Activated T-cell treated with anti-CD3 and anti-CD28 coated beads, Interleukin-2, amount 50 U/mL, for 24 hours (primary cell): ENCODE results near the gene HDHD5.
A peak's percentile ranks its signal among the peaks of the same experiment; 100 is the strongest.

ENCODE experiments used
- DNase-seq: peaks from one replicate; pipeline ENCODE4 v3.0.0-alpha.2; 2020
- H3K27ac Mint-ChIP-seq: 2 replicates; pipeline ENCODE4 v1.8.0; 2020; ENCODE audit warnings: mild to moderate bottlenecking, mixed read lengths
- H3K27me3 Mint-ChIP-seq: 2 replicates; pipeline ENCODE4 v1.8.0; 2020; ENCODE audit warnings: mixed read lengths
- H3K36me3 Mint-ChIP-seq: 2 replicates; pipeline ENCODE4 v1.8.0; 2020; ENCODE audit warnings: low read depth, mixed read lengths
- H3K4me1 Mint-ChIP-seq: 2 replicates; pipeline ENCODE4 v1.8.0; 2020; ENCODE audit warnings: low read depth, mixed read lengths
- H3K4me3 Mint-ChIP-seq: 2 replicates; pipeline ENCODE4 v1.8.0; 2020; ENCODE audit warnings: mild to moderate bottlenecking, moderate library complexity, mixed read lengths
- H3K9me3 Mint-ChIP-seq: 2 replicates; pipeline ENCODE4 v1.8.0; 2020; ENCODE audit warnings: mixed read lengths

The HDHD5 gene

DNA sequence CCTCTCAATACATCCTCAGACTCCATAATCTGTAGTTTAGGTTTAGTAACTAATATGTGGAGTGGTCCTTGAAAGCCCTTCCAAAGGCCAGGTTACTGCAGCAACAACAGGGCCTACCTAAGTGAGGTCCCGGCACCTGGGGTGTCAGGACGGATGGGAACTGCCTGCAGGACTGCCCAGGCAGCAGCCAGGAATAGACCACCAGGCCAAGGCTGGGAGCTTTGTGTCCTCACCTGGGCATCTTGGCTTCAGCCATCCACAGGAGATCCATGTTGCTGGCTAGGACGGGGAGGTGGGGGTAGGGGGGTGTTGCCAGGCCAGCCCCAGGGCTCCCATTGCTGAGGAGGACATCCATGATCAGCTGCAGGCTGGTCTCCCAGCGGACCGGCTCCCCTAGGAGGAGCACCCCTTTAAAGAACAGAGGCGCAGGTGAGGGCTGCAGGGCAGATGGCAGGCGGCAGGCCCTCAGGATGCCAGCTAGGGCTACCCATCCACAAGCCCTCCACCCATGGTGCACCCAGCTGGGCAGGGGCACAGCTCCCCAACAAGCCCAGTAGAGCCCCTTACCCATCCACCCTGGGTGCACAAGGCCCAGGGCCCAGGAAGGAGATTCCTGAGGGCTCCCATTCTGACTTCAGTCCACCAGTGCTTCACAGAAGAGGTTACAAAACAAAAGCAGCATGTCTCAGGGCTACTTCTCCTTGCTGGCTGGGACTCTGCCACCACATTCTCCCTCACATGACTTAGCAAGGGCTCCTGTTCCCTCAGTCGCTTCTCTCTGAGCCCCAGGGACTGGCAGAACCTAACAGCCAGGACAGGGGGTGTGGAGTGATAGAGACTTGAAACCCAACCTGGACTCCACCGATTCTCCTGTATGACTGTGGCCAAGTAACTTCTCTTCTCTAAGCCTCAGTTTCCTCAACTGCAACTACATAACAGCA, 18.0 kb downstream of the HDHD5 start:
- DNase-seq, result no peak
- no peaks in the 10 kb centered on the region for H3K27me3 Mint-ChIP-seq
- no peaks in the 10 kb centered on the region for H3K9me3 Mint-ChIP-seq
- no peaks in the 10 kb centered on the region for H3K4me1 Mint-ChIP-seq
- H3K36me3 Mint-ChIP-seq, result peaks cover 88% of the 10 kb centered on the region
- peak overlapping the region; percentile 34 for H3K27ac Mint-ChIP-seq
- H3K4me3 Mint-ChIP-seq, result no peak overlapping the region

DNA sequence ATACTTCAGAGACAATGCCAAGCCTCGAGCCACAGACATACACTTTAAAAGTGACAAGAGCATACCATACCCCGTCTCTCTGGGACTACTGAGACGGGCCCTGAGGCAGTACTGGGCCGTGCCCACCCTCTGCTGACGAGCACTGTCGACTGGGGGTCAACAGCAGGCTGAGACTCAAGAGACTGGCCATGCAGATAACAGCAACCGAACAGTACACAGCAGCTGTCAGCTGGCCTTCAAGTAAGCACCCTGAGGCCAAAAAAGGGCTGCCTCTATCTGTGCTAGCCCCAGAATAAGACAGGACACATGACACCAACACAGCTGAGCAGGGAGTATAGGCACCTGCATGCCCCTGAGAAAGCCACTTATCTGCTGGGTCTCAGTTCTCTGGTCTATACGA, 19.1 kb downstream of the HDHD5 start:
- no peaks in the 10 kb centered on the region for H3K9me3 Mint-ChIP-seq
- H3K4me3 Mint-ChIP-seq, result no peak overlapping the region
- no peaks in the 10 kb centered on the region for H3K4me1 Mint-ChIP-seq
- no peak for DNase-seq
- H3K27ac Mint-ChIP-seq, result no peak overlapping the region
- H3K36me3 Mint-ChIP-seq, result peaks cover 83% of the 10 kb centered on the region
- no peaks in the 10 kb centered on the region for H3K27me3 Mint-ChIP-seq

DNA sequence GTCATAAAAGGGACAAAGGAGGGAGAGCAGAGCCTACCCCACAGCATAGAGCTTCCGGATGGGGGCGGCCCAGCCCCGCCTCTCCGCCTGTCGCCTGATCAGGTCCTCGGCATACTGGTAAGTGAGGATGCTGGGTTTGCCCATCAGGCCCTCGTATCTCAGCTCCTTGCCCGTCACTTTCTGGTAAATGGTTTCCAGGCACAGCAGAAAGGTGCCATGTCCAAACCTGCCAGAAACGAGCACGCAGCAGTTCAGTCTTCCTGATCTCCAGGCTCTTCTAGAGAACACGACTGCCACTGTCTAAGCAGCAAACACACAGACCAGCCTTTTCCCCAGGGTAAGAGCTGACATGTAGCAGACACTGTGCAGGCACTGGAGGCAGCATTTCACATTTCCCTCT, 20.6 kb downstream of the HDHD5 start:
- no peak for DNase-seq
- no peaks in the 10 kb centered on the region for H3K4me1 Mint-ChIP-seq
- no peaks in the 10 kb centered on the region for H3K27me3 Mint-ChIP-seq
- H3K36me3 Mint-ChIP-seq, result peaks cover 79% of the 10 kb centered on the region
- H3K4me3 Mint-ChIP-seq, result no peak overlapping the region
- no peak overlapping the region for H3K27ac Mint-ChIP-seq
- no peaks in the 10 kb centered on the region for H3K9me3 Mint-ChIP-seq

DNA sequence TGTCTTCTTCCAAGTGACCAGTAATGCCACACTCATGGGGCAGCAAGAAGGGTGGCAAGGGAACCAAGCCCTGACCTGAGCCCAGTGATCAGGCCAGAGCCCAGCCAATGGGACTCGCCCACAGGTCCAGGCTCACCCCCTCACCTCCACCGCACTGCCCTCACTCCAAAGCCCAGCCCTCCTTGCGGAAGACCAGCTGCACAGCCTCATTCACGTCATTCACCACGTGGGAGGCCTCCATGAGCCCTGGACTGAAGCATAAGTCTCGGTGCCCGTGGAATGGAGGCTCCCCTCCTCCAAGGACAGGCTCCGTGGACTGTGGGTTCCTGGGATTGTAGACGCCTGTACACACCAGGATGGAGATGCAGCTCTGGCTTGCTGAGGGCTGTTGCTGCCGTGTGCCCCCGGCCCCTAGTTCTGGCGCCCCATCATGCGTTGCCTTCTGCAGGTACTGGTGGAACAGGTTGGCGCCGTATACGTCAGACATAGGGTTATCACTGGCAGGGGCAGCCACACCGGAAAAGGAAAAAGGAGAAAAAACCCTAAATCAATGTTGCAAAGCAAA, 21.1 kb downstream of the HDHD5 start:
- peaks cover 78% of the 10 kb centered on the region for H3K36me3 Mint-ChIP-seq
- H3K4me3 Mint-ChIP-seq, result no peak overlapping the region
- no peak overlapping the region for H3K27ac Mint-ChIP-seq
- no peak for DNase-seq
- H3K9me3 Mint-ChIP-seq, result no peaks in the 10 kb centered on the region
- H3K4me1 Mint-ChIP-seq, result no peaks in the 10 kb centered on the region
- H3K27me3 Mint-ChIP-seq, result no peaks in the 10 kb centered on the region

DNA sequence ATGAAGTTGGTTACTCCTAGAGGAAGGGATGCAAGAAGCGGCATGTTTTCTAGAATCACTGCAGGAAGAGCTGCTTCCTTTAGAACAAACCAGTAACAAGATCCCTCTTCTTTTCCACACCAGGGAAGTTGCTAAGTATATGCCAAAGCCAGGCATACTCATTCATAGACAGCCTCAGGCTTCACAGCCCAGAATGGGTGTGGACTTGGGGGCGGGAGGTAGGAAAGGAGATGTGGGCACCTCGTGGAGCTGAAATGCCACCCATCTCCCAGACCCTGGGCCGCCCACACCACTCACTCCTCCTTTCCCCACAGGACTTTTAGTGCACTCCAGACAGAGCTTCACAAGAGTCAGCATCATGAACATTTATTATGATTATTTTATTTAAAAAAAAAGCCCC, 21.9 kb downstream of the HDHD5 start:
- Mint-ChIP-seq H3K27me3 (no peaks in the 10 kb centered on the region), H3K36me3 (peaks cover 70% of the 10 kb centered on the region), H3K4me1 (no peaks in the 10 kb centered on the region), H3K27ac (no peak overlapping the region), H3K4me3 (no peak overlapping the region), H3K9me3 (no peaks in the 10 kb centered on the region)
- no peak for DNase-seq

DNA sequence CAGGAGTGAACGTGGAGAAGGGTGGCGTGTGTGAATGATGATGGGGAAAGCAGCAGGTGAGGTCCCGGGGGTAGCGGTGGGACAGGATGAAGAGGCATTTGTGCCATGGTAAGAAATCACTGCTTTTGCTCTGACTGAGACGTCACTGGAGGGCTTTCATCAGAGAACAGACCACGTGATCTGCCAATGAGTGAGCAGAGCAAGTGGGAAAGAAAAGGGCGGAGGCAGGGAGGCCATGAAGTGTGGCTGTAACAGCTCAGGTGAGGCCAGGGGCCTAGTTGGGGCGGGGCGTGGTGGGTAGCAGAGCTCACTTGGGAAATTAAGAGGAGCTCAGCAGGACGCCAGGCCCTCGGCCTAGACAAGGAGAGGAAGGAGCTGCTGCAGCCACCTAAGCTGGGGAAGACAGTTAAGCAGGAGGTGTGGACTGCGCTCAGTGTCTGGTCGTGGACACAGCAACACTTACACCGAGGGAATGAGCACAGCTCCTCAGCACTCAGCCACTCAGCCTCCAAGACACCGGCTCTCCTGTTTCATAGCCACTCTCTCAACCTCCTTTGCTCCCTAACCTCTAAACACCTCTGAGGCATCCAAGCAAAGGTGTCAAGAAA, 23.8 kb downstream of the HDHD5 start:
- Mint-ChIP-seq H3K36me3 (peaks cover 52% of the 10 kb centered on the region), H3K4me1 (no peaks in the 10 kb centered on the region), H3K27me3 (no peaks in the 10 kb centered on the region), H3K4me3 (no peak overlapping the region), H3K9me3 (no peaks in the 10 kb centered on the region), H3K27ac (no peak overlapping the region)
- DNase-seq, result no peak

DNA sequence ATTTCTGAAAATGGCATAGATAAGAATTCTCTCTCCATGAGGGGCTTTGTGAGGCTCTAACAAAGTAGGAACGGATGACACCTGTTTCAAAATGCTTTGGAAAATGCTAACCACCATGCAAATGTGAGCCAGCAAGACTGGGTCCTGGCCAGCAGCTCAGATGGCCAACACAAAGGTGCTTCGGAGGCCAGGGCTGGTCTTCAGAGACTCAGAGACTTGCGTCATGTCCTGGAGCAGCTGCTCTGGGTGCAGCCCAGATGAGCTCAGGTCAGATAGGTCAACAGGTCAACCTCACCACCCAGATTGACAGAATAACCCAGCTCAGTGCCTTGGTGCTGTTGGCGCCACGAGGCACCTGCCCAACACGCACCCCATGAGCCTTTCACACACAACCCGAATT, 25.9 kb downstream of the HDHD5 start:
- H3K4me3 Mint-ChIP-seq, result no peak overlapping the region
- no peaks in the 10 kb centered on the region for H3K4me1 Mint-ChIP-seq
- no peak for DNase-seq
- no peaks in the 10 kb centered on the region for H3K9me3 Mint-ChIP-seq
- H3K27me3 Mint-ChIP-seq, result no peaks in the 10 kb centered on the region
- peaks cover 33% of the 10 kb centered on the region for H3K36me3 Mint-ChIP-seq
- H3K27ac Mint-ChIP-seq, result no peak overlapping the region

DNA sequence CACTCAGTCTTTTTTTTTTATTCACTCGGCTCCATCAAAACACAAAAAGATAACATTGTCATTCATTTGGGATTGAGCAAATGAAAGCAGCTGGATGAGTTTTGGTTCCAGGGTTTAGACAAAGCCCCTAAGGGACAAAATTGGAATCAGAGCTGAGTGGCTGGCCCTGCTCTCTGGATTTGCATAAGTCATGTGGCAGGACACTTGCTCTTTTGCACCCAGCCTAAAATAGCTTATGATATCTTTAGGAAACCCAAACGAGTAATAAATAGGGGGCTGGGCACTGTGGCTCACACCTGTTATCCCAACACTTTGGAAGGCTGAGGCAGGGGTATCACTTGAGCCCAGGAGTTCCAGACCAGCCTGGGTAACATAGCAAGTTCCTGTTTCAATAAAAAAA, 27.0 kb downstream of the HDHD5 start:
- H3K27ac Mint-ChIP-seq, result no peak overlapping the region
- H3K27me3 Mint-ChIP-seq, result no peaks in the 10 kb centered on the region
- DNase-seq, result no peak
- peaks cover 23% of the 10 kb centered on the region for H3K36me3 Mint-ChIP-seq
- no peaks in the 10 kb centered on the region for H3K9me3 Mint-ChIP-seq
- H3K4me1 Mint-ChIP-seq, result no peaks in the 10 kb centered on the region
- no peak overlapping the region for H3K4me3 Mint-ChIP-seq

DNA sequence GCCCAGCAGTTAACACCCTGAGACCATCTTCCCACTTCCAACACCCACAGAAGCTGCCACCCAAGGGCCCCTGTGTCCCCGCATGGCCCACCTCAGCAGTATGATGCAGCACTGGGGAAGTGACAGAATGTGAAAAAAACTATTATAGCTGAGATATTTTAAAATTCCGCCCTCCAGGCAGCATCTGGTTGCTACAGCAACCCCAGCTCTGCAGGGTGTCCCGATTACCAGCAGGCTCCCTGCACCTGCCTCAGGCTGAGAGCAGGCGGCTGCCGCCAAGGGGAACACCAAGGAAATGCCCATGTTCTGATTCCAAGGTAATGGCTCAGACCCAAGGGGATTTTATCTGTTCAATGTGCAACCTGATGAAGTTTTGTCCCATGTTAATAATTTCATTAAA, 27.4 kb downstream of the HDHD5 start:
- Mint-ChIP-seq H3K4me1 (no peaks in the 10 kb centered on the region), H3K36me3 (peaks cover 18% of the 10 kb centered on the region), H3K4me3 (no peak overlapping the region), H3K9me3 (no peaks in the 10 kb centered on the region), H3K27ac (no peak overlapping the region), H3K27me3 (no peaks in the 10 kb centered on the region)
- no peak for DNase-seq

DNA sequence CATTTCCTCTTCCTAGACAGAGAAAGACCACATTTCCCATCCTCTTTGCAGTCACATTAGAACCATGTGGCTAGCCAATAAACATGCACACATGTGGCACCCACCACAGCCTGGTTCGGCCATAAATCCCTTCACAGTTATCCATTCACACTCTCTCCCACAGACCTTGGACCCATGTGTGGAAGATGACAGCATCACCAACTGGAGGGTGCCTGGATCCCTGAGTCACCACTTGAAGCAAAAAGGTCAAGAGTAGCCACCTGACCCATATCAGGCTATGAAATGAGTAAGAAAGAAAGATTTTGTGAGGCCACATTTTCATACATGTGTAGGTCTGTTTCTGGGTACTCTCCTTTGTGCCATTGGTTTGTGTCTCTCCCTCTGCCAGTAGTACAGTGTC, 28.9 kb downstream of the HDHD5 start:
- Mint-ChIP-seq H3K36me3 (peaks cover 15% of the 10 kb centered on the region), H3K9me3 (no peaks in the 10 kb centered on the region), H3K4me3 (no peak overlapping the region), H3K4me1 (no peaks in the 10 kb centered on the region), H3K27ac (no peak overlapping the region), H3K27me3 (no peaks in the 10 kb centered on the region)
- DNase-seq, result no peak

DNA sequence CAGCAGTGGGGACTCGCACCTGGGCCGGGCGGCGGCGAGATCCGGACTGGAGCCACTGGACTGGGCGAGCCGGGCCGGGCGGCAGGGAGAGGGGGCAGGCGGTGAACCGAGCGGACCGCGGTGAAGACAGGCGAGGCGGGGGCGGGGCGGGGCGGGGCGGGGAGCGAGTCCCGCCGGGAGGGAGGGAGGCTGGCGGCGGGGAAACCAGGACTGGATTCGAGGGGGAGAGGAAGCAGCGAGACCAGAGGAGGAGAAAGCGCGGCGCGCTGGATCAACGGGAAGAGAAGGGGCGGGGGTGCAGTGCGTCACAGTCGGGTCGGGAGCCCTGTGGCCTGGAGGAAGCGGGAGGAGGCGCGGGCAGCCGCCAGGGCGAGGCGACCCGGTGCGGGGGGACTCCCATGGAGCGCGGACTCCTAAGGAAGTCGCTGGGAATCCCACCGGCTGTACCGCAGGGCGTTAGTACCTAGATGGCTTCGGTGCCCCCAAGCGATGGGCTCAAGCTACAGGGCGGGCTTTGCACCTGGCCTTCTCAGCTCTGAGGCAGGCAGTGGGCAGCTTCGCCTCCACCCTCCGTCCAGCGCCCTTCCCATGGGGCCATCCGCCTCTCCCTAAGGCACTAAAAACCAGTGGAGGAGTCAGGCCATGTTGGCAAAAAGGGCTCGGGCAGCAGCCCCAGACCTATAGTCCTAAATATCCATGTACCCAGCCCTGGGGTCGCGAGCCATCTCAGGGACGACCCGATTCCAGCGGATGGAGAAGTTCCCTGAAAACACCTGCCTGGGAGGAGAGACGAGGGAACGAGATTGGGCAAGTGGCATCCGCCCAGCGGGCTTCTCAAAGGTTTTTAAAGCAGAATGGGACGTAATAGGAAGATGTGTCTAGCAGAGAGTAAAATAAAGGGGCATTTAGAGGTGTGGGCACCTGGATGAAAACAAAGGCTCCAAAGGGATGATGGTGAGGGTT, 37.6 kb downstream of the HDHD5 start, which contains the start of gene TMEM121B:
Gene TMEM121B (minus strand): TSS at position 128 of the 963 bp plus-strand sequence. CDS start 233 bp downstream, outside the sequence.
- peak within 1 kb of the TSS; percentile 13 for H3K27ac Mint-ChIP-seq
- DNase-seq, result peak; percentile 44
- H3K4me1 Mint-ChIP-seq, result peaks cover 33% of the 10 kb centered on the region
- peak within 1 kb of the TSS; percentile 69 for H3K4me3 Mint-ChIP-seq
- no peaks in the 10 kb centered on the region for H3K36me3 Mint-ChIP-seq
- peaks cover 28% of the 10 kb centered on the region for H3K27me3 Mint-ChIP-seq
- no peaks in the 10 kb centered on the region for H3K9me3 Mint-ChIP-seq

DNA sequence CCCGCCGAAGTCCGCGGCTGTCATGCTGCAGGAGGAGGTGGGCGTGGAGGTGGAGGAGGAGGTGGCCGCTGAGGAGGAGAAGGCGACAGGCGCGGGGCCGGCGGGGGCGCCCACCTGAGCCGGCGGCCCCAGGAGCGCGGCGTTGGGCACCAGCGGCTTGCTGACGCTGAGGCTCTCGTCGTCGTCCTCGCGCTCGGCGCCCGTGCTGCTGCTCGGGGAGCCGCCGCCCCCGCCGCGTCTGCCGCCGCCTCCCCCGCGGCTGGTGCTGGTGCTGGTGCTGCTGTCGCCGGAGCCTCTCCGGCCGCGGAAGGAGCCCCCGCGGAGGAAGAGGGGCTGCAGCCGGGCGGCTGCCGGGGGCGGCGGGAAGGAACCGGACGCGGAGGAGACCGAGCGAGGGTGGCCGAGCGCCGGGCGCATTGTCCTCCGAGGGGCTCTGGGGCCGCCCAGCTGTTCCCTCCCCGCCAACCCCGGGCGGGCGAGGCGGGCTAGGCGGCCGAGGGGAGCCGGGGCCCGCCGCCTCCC, 38.3 kb downstream of the HDHD5 start:
- H3K9me3 Mint-ChIP-seq, result no peaks in the 10 kb centered on the region
- peaks cover 40% of the 10 kb centered on the region for H3K4me1 Mint-ChIP-seq
- H3K4me3 Mint-ChIP-seq, result no peak overlapping the region
- no peaks in the 10 kb centered on the region for H3K36me3 Mint-ChIP-seq
- peaks cover 28% of the 10 kb centered on the region for H3K27me3 Mint-ChIP-seq
- H3K27ac Mint-ChIP-seq, result no peak overlapping the region
- DNase-seq, result peak; percentile 48

DNA sequence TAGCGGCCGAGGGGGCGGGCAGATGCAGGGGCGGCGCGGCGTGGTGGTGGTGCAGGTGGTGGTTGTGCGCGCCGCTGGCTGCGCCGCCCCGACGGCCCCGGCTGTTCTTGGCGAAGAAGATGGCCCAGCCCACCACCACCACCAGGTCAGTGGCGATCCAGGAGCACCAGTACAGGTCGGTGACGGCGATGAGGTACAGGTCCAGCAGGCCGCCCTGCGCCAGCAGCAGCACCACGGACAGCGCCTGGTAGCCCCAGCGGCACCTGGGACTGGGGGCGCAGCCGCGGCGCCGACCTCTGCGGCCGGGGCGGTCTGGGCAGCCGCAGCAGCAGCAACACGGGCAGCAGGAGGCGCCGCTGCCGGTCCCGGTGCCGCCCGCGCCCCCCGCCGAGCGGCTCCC, 38.8 kb downstream of the HDHD5 start:
- peak overlapping the region; percentile 29 for H3K4me3 Mint-ChIP-seq
- no peak overlapping the region for H3K27ac Mint-ChIP-seq
- DNase-seq, result peak; percentile 74
- H3K9me3 Mint-ChIP-seq, result no peaks in the 10 kb centered on the region
- peaks cover 45% of the 10 kb centered on the region for H3K4me1 Mint-ChIP-seq
- no peaks in the 10 kb centered on the region for H3K36me3 Mint-ChIP-seq
- peaks cover 28% of the 10 kb centered on the region for H3K27me3 Mint-ChIP-seq
